HG03280 (cell line): ENCODE data around the gene WNT7B.

ENCODE experiments used
- ATAC-seq: cut with Tn5 transposase; IDR thresholded peaks from one replicate; pipeline ENCODE4 v1.9.1; 2021; ENCODE audit warnings: mild to moderate bottlenecking, moderate library complexity; ENCODE audit not compliant: unreplicated experiment

Gene WNT7B

GRCh38 chr22:45914309-45914708 is 62.7 kb downstream of the WNT7B start:
- no peak for ATAC-seq

- ATAC-seq, result no peak
Observed at GRCh38 chr22:45912910-45913309, 64.1 kb downstream of the WNT7B start.

DNA sequence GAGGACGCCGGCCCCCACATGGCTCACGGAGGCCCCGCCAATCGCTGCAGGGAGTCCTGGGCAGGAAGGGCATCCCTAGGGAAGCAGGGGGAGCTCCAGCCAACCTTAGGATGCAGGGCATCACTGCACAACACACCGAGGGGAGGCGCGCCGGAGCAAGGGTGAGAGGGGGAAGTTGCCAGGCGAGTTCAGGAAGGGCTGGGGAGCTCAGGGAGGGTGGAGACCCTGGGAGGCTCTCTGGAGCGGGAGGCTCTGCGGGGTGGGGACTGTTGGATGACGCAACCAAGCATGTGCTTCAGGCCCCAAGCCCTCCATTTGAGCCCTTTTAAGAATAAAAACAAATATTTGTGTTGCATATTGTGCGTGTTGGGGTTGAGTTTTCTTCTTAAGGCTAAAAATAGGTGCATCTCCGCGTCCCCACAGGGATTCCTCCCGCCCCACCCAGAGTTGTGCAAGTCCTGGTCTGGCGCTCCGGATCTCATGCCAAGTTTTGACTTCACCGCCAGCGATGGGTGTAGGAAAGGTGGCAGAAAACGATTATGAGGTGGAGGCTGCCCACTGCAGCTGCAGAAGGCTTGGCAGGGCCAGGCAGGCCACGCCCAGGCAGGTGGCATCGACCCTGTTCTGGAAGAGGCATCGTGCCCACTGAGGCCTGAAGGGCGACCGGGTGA is 65.2 kb downstream of the WNT7B start:
- no peak for ATAC-seq

DNA sequence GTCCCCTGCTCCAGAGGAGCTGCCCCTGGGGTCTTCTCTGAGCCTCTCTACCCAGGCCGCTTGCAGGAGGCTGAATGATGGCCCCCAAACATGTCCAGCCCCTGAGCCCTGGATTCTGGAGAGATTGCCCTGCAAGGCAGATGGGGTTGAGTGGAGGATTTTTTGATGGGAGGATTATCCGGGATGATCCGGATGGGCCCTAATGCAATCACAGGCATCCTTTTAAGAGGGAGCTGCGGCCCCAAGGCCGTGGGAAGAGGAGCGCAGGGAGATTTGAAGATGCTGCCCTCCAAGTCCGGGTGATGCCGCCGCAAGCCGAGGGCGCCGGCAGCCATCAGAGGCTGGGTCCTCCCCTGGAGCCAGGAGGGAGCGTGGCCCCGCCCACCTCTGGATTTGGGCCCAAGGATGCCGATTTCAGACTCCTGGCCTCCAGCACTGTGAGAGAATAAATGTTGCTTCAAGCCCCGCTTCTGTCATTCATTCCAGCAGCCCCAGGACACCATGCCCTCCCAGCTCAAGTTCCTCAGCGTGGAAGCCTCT is 66.0 kb downstream of the WNT7B start:
- no peak for ATAC-seq

- no peak for ATAC-seq
Observed at GRCh38 chr22:45908961-45909360, 68.0 kb downstream of the WNT7B start.

- no peak for ATAC-seq
Observed at GRCh38 chr22:45907996-45908395, 69.0 kb downstream of the WNT7B start.

DNA sequence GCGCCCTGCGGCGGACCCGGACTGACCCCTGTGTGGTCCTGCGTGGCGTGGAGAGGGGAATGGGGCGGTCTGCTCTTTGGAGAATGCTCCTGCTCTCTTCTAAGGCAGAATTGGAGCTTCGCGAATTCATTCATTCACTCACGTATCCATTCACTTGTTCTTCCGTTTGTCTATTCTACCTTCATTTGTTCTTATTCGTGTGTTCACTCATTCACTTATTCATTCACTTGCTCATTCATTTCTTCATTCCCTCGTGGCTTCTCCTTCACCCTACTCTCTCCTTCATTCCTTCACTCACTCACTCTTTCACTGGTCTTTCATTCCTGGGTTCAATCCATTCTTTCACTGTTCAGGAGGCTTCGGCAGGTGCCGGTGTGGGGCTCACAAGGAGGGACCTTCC is 69.6 kb downstream of the WNT7B start:
- ATAC-seq, result no peak

- ATAC-seq, result no peak
Observed at GRCh38 chr22:45906946-45907345, 70.0 kb downstream of the WNT7B start.

GRCh38 chr22:45905924-45906865 is 70.8 kb downstream of the WNT7B start:
- no peak for ATAC-seq

- no peak for ATAC-seq
Observed at GRCh38 chr22:45905326-45905923, 71.5 kb downstream of the WNT7B start.

GRCh38 chr22:45904236-45904635 is 72.7 kb downstream of the WNT7B start:
- ATAC-seq, result no peak

DNA sequence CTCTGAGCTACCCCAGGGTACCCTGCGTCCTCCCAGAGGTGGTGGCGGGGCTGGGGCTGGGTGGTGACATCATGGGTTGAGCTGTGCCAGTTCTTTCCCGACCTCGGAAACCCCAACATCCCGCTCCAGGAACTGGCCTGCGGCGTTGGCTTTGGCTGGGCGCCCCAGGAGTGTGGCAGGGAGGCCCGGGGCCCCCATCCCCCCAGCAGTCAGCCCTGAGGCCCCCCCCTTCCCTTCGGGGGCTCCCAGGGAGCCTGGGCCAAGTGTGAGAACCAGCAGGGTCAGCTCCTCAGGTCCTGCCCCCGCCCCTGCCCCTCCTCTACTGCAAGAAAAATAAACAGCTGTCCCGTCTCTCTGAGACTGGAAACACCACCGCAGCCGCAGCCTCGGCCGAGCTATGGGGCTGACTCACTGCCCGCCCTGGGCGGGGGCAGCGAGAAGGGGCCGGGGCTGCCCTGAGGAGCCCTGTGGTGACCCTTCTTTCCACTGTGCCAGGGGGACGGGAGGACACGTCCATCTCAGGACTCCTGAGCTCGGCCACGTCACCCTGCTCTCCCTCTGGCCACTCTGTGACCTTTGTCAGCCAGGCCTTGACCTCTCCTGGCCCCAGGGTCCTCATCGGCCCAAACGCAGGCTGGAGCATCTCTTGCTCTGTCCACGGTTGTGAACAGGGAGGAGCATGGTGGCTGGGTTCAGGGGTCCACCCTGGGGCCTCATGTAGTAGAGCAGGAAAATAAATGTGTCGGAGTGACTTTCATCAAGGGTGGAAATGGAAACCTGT is 73.4 kb downstream of the WNT7B start:
- ATAC-seq, result no peak

GRCh38 chr22:45897736-45898135 is 79.2 kb downstream of the WNT7B start:
- ATAC-seq, result no peak

DNA sequence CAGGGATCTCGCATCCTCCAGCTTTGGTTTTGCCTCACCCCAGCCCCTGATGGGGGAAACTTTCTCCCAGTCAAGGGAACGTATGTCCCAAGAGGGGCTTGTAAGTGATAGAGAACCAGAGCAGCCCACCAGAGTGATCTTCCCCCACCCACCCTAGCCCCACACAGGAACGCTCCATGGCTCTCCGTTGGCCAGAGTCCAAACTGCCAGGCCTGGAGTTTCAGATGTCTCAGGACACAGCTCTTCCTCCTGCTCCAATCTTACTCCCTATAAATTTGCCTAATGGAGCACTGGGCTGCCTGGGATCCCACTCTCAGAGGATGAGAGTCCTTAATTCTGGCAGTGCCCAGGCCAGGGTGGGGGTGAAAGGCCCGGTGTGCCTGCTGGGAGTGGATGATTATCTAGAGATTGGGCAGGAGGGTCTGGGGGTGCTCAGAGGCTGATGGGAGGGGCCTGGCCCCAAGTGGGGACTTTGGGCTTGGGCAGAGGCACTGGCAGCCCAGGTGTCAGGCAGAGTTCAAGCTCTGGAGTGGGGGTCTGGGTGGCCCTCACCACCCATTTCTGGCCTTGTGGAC is 79.9 kb downstream of the WNT7B start:
- ATAC-seq, result no peak

GRCh38 chr22:45896153-45896951 is 80.6 kb downstream of the WNT7B start:
- ATAC-seq, result no peak

- ATAC-seq, result no peak
Observed at GRCh38 chr22:45895436-45896152, 81.4 kb downstream of the WNT7B start.

DNA sequence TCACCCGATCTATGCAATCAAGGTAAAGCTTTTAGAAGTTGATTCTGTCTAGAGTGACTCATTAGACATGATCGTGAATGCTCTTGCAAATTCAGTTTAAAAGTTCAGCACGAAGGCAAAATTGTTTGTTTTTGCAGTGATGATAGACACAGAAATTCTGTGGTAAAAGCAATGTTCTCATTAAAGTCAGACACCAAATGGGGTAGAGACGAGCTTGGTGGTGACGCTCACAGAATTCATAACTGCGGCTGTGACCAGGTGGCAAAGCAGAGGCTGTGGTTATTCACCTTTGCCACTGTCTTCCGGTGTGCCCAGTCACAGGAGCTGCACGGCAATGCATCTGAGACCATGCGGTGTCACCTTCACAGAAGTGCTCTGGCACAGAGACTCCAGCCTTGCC is 83.4 kb downstream of the WNT7B start:
- no peak for ATAC-seq

DNA sequence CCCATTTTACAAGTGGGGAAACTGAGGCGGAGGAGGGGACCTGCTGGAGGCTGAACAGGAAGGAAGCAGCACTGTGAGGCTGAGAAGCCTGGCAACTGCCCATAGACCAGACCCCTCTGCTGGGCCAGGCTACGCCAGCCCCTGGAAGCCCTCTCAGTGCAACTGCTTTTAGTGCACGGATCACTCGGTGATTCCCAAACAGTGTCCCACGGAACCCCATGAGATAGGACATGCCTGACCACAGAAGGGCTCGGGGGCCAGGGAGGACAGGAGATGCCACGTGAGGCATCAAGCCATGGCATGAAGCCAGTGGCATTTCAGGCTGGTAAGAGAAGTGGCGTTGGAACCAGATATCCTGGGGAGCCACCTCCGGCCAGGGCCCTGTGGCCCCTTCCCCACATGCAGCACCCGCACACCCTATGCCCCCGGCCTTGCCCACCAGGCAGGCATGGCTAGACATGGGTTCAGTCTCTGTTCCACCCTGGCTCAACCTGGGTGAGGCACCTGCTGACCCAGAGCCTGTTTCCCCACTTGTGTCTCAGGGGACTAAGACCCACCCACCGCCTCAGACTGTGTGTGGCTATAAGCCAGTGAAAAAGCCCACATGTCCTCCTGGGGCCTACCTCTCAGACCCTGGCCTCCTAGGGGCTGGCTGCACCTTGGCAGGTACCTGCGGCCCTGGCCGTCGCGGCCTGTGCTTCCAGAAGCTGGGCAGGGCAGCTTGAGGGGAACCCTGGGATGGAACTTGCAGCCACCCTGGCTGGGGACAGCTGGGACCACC is 84.1 kb downstream of the WNT7B start:
- ATAC-seq, result no peak
